Neural cell (in vitro differentiated cells): ENCODE results near the gene ZHX3. TPM values are rescaled to one million over a fixed set of nuclear protein-coding genes. Genes with fewer than 3 reads are reported as not detected.

Experiments
- H2AFZ ChIP-seq: fragments of 200-600, 300-800 bp; sonication (generic), shearing (Covaris generic); 2 replicates; pipeline ENCODE4 v1.6.0; 2014; ENCODE audit warnings: low read depth, mild to moderate bottlenecking, antibody characterized with exemption, low read length, moderate library complexity
- H3F3A ChIP-seq: fragments of 200-600 bp; shearing (Covaris generic); 2 replicates; pipeline ENCODE4 v1.6.1; 2016; ENCODE audit warnings: mild to moderate bottlenecking, moderate library complexity, mixed read lengths, antibody characterized with exemption, low read length; ENCODE audit not compliant: insufficient read depth, poor library complexity, severe bottlenecking
- H3K27ac ChIP-seq: fragments of 200-600, 300-800 bp; sonication (generic), shearing (Covaris generic); 2 replicates; pipeline ENCODE4 v1.5.1; 2014; ENCODE audit warnings: mild to moderate bottlenecking, low read length, moderate library complexity
- H3K27me3 ChIP-seq: fragments of 300-800, 200-600 bp; sonication (generic), shearing (Covaris generic); 2 replicates; pipeline ENCODE4 v1.6.0; 2014; ENCODE audit warnings: mild to moderate bottlenecking, low read depth, low read length, moderate library complexity; ENCODE audit not compliant: insufficient read depth
- H3K36me3 ChIP-seq: fragments of 300-800, 200-600 bp; sonication (generic), shearing (Covaris generic); 2 replicates; pipeline ENCODE4 v1.5.1; 2014; ENCODE audit warnings: mild to moderate bottlenecking, antibody characterized with exemption, low read length, moderate library complexity; ENCODE audit not compliant: insufficient read depth
- H3K4me2 ChIP-seq: fragments of 300-800, 200-600 bp; sonication (generic), shearing (Covaris generic); 2 replicates; pipeline ENCODE4 v1.6.0; 2014; ENCODE audit warnings: mild to moderate bottlenecking, low read length
- H3K4me3 ChIP-seq: fragments of 300-800, 200-600 bp; sonication (generic), shearing (Covaris generic); 2 replicates; pipeline ENCODE4 v1.5.1; 2014; ENCODE audit warnings: mild to moderate bottlenecking, low read length, moderate library complexity
- H3K79me2 ChIP-seq: fragments of 200-600 bp; shearing (Covaris generic); replicated peaks from 2 replicates; pipeline ENCODE4 v1.6.0; 2014; ENCODE audit warnings: mild to moderate bottlenecking, low read length, moderate library complexity; ENCODE audit not compliant: insufficient read depth
- H3K9ac ChIP-seq: fragments of 300-800, 200-600 bp; sonication (generic), shearing (Covaris generic); 2 replicates; pipeline ENCODE4 v1.6.1; 2016; ENCODE audit warnings: mild to moderate bottlenecking, low read length, mixed read lengths
- H3K9me2 ChIP-seq: fragments of 200-600 bp; shearing (Covaris generic); 2 replicates; pipeline ENCODE4 v1.6.1; 2016; ENCODE audit warnings: mild to moderate bottlenecking, low read length, mixed read lengths; ENCODE audit not compliant: insufficient read depth
- H3K9me3 ChIP-seq: fragments of 200-600, 300-800 bp; sonication (generic), shearing (Covaris generic); 2 replicates; pipeline ENCODE4 v1.6.1; 2016; ENCODE audit warnings: mild to moderate bottlenecking, mixed run types, low read length, moderate library complexity, mixed read lengths
- H4K20me1 ChIP-seq: fragments of 200-600 bp; shearing (Covaris generic); 2 replicates; pipeline ENCODE4 v1.6.1; 2016; ENCODE audit warnings: mild to moderate bottlenecking, mixed run types; ENCODE audit not compliant: insufficient read depth
- CTCF ChIP-seq: fragments of 450-650 bp; IDR thresholded peaks from 2 replicates; pipeline ENCODE4 v1.5.1; 2014; ENCODE audit warnings: antibody characterized with exemption, mild to moderate bottlenecking, moderate library complexity; ENCODE audit not compliant: poor library complexity, severe bottlenecking
- EP300 ChIP-seq: fragments of 450-650 bp; conservative IDR thresholded peaks from 2 replicates; pipeline ENCODE4 v1.6.1; 2014; ENCODE audit warnings: antibody characterized with exemption, mild to moderate bottlenecking, moderate library complexity; ENCODE audit not compliant: poor library complexity, severe bottlenecking
- EZH2 ChIP-seq: fragments of 200-600, 300-800 bp; shearing (Covaris generic), sonication (generic); IDR thresholded peaks from 2 replicates; pipeline ENCODE4 v1.6.1; 2014; ENCODE audit warnings: antibody characterized with exemption, low read length, borderline replicate concordance, mild to moderate bottlenecking; ENCODE audit not compliant: insufficient read depth, poor library complexity, severe bottlenecking
- MXI1 ChIP-seq: fragments of 450-650 bp; conservative IDR thresholded peaks from 2 replicates; pipeline ENCODE4 v1.6.1; 2014; ENCODE audit warnings: antibody characterized with exemption, mild to moderate bottlenecking; ENCODE audit not compliant: poor library complexity, severe bottlenecking
- POLR2AphosphoS5 ChIP-seq: IDR thresholded peaks from 2 replicates; pipeline ENCODE4 v1.6.1; 2012
- RAD21 ChIP-seq: fragments of 450-650 bp; conservative IDR thresholded peaks from 2 replicates; pipeline ENCODE4 v1.6.1; 2014; ENCODE audit warnings: antibody characterized with exemption, mild to moderate bottlenecking, moderate library complexity
- REST ChIP-seq: IDR thresholded peaks from 2 replicates; pipeline ENCODE4 v1.6.1; 2012; ENCODE audit warnings: borderline replicate concordance
- SMC3 ChIP-seq: fragments of 450-650 bp; conservative IDR thresholded peaks from 2 replicates; pipeline ENCODE4 v1.6.1; 2014; ENCODE audit warnings: antibody characterized with exemption, mild to moderate bottlenecking, moderate library complexity; ENCODE audit not compliant: poor library complexity
- TAF1 ChIP-seq: IDR thresholded peaks from 2 replicates; pipeline ENCODE4 v1.6.1; 2012; ENCODE audit warnings: low read depth
- polyA plus RNA-seq: library from polyadenylated mRNA; depleted of rRNA; stranded (reverse); fragments of >200 nt; gene quantifications from 2 replicates; pipeline ENCODE4 v1.2.3, GENCODE V29; 2014

ZHX3 gene
- polyA plus RNA-seq, 1 donor from 2014 or later = 10.3 TPM

DNA sequence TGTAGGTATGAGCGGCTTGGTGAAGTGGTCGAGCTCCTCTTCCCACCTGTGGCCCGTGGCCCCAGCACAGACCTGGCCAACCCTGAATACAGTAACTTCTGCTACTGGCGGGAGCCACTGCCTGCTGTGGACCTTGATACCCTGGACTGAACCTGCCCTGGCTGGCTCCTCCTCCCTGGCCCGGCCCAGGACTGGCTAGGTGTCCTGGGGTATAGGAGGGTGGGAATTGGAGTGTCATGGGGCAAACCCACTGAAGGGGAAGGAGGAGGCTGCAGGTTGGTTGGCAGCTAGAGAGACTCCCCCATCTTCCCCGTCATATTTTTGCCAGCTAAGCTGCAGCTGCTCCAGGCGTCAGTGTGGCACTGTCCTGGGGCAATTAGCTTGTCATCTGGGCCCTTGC is 41.2 kb upstream of the ZHX3 start:
- Histone ChIP-seq H4K20me1 (no peaks in the 10 kb centered on the region), H3F3A (no peaks in the 10 kb centered on the region), H3K9me3 (no peaks in the 10 kb centered on the region), H3K4me2 (no peak overlapping the region), H2AFZ (no peak overlapping the region), H3K36me3 (no peaks in the 10 kb centered on the region), H3K27ac (no peak overlapping the region), H3K9me2 (no peaks in the 10 kb centered on the region), H3K9ac (no peak overlapping the region), H3K27me3 (no peaks in the 10 kb centered on the region), H3K79me2 (no peaks in the 10 kb centered on the region), H3K4me3 (no peak overlapping the region)
- TF ChIP-seq MXI1 = no peak
- TF ChIP-seq SMC3 = no peak
- TF ChIP-seq EZH2 = no peak
- TF ChIP-seq REST = no peak

DNA sequence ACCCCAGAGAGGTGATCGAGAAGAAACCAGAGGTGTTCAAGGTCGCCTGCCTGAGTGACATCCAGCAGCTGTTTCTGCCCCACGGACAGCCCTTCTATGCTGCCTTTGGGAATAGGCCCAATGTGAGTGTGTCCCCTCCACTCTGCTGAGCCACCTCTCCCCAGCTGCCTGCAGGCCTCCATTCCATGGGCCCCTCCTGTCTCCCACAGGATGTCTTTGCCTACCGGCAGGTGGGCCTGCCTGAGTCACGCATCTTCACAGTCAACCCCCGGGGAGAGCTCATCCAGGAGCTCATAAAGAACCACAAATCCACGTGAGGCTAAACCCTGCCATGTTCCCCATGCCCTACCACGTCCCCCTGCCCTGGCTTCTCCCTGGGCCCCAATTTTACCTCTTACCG is 40.7 kb upstream of the ZHX3 start:
- no peak overlapping the region for H2AFZ ChIP-seq
- no peak for TF ChIP-seq TAF1
- no peaks in the 10 kb centered on the region for H3K36me3 ChIP-seq
- no peaks in the 10 kb centered on the region for H3K9me3 ChIP-seq
- no peak overlapping the region for H3K4me3 ChIP-seq
- no peaks in the 10 kb centered on the region for H3K9me2 ChIP-seq
- no peaks in the 10 kb centered on the region for H3K27me3 ChIP-seq
- no peak overlapping the region for H3K27ac ChIP-seq
- H3K4me2 ChIP-seq = no peak overlapping the region
- no peak overlapping the region for H3K9ac ChIP-seq
- no peaks in the 10 kb centered on the region for H4K20me1 ChIP-seq
- H3K79me2 ChIP-seq = no peaks in the 10 kb centered on the region
- H3F3A ChIP-seq = no peaks in the 10 kb centered on the region

- H3K36me3 ChIP-seq = no peaks in the 10 kb centered on the region
- no peak overlapping the region for H2AFZ ChIP-seq
- no peaks in the 10 kb centered on the region for H4K20me1 ChIP-seq
- H3K27ac ChIP-seq = no peak overlapping the region
- no peaks in the 10 kb centered on the region for H3K27me3 ChIP-seq
- no peak overlapping the region for H3K4me2 ChIP-seq
- H3K79me2 ChIP-seq = no peaks in the 10 kb centered on the region
- no peak overlapping the region for H3K9ac ChIP-seq
- TF ChIP-seq POLR2AphosphoS5 (no peak), TAF1 (no peak), RAD21 (no peak), SMC3 (no peak), EZH2 (no peak), EP300 (no peak), CTCF (no peak), REST (no peak), MXI1 (no peak)
- H3K9me3 ChIP-seq = no peaks in the 10 kb centered on the region
- no peak overlapping the region for H3K4me3 ChIP-seq
- H3K9me2 ChIP-seq = no peaks in the 10 kb centered on the region
- no peaks in the 10 kb centered on the region for H3F3A ChIP-seq
Observed at GRCh38 chr20:41357424-41358163, 40.1 kb upstream of the ZHX3 start.
